Spleen (tissue), 7 donors: ENCODE data around the gene PDE4B.
A peak's percentile ranks its signal among the peaks of the same experiment; 100 is the strongest.

Experiments used
- POLR2AphosphoS5 ChIP-seq, 3 donors: sonication (generic); formaldehyde crosslinking; IDR thresholded peaks; one replicate each; pipeline ENCODE4 v1.5.1; 2017; ENCODE audit warnings: antibody characterized with exemption in 3 of 3
- TF ChIP-seq, protein P1 (sequence below), 11 experiments: fragments of 200-600 bp in 7 of 11; fragments of 450-650 bp in 4 of 11; sonication (generic) in 4 of 11; IDR thresholded peaks in 8 of 11; conservative IDR thresholded peaks in 3 of 11; 1 replicate in 7 of 11; 2 replicates in 4 of 11; pipeline versions ENCODE4 v1.4.0 to v1.8.0; 2016 to 2021; ENCODE audit warnings: antibody characterized with exemption in 11 of 11, inconsistent platforms in 4 of 11, mild to moderate bottlenecking in 1 of 11
- donor health status: DM: no; HTN: no; CAD: no; lungs with moderate emphysema.
- donor health status: DM: no; HTN: no; CAD: no.
- donor health status: DM: no; HTN: no; CAD: no.

DNA sequence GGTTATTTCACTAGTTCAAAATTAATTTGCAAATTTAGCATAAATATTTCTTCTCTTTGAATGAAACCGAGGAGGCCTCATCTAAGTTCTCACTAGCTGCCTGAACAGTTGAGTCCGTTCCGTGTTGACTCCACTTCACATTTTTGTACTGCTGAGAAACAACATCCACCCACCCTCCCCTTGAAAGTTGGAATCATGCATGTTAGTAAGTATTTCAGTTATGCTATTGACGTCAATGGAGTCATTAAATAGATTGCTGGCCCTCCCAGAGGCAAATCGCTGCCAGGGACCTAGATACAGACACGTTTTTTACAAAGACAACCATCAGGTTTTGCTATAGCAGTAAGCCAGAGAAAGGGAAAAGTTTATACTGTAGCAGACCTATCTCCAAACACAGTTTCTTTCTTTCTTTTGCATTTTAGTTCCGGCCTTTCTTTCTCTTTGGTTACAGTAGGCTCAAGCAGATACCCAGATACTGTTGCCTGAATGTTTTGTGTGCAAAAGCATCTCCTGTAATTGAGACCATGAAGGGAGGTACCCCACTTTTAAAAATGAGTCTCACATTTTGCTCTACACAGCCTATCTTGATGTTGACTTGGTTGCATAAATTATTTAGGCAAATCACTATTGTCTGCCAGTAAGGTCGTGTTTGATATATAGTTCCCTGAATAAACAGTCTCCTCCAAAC lies 478.7 kb downstream of the PDE4B start:
- TF ChIP-seq, protein P1, sequence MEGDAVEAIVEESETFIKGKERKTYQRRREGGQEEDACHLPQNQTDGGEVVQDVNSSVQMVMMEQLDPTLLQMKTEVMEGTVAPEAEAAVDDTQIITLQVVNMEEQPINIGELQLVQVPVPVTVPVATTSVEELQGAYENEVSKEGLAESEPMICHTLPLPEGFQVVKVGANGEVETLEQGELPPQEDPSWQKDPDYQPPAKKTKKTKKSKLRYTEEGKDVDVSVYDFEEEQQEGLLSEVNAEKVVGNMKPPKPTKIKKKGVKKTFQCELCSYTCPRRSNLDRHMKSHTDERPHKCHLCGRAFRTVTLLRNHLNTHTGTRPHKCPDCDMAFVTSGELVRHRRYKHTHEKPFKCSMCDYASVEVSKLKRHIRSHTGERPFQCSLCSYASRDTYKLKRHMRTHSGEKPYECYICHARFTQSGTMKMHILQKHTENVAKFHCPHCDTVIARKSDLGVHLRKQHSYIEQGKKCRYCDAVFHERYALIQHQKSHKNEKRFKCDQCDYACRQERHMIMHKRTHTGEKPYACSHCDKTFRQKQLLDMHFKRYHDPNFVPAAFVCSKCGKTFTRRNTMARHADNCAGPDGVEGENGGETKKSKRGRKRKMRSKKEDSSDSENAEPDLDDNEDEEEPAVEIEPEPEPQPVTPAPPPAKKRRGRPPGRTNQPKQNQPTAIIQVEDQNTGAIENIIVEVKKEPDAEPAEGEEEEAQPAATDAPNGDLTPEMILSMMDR (IDR thresholded peaks at IDR 0.05 in 8 of 11, conservative IDR thresholded peaks at IDR 0.05 in 3 of 11), result no peak
- TF ChIP-seq POLR2AphosphoS5 (IDR thresholded peaks at IDR 0.05), result peak in 1 of 3 donors; percentile 65
